Measurements from ENCODE around the gene SOX8. TPM values are rescaled to one million over a fixed set of nuclear protein-coding genes. Genes with fewer than 3 reads are reported as not detected.

The SOX8 gene
- total RNA-seq, 1 experiment from 2014 or later: not detected

DNA sequence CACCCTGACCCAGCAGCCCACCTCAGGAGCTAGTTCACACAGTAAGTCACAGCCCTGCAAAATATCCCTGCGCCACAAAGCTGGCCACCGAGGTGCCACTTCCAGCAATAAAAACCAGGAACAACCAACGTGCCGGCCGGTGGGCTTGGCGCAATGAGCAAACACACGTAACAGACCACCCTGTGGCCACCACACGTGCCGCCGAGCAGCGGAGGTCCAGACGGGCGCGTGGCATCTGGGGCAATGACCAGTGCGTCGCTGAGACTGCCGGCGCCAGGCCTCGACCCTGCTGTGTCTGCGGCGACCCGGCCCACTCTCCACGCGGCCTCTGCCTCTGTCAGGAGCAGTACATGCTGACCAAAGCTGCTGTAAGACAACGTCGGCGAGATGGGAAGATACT, 42.3 kb upstream of the SOX8 start:
- Histone ChIP-seq H3F3A (ENCODE audit: insufficient read depth, low read depth) (no peaks in the 10 kb centered on the region), H3K36me3 (ENCODE audit: low read depth) (no peaks in the 10 kb centered on the region), H4K20me1 (ENCODE audit: insufficient read depth) (peaks cover 5% of the 10 kb centered on the region; the same call in 1 of the 2 replicates), H3K9me2 (ENCODE audit: insufficient read depth) (no peaks in the 10 kb centered on the region), H3K9me3 (ENCODE audit: insufficient read depth, low read depth) (no peaks in the 10 kb centered on the region), H2AFZ (no peak overlapping the region), H3K27ac (no peak overlapping the region), H3K4me2 (no peak overlapping the region), H3K79me2 (ENCODE audit: low read depth) (no peaks in the 10 kb centered on the region), H3K4me1 (replicated peaks; ENCODE audit: insufficient read depth) (no peaks in the 10 kb centered on the region), H3K4me3 (no peak overlapping the region), H3K27me3 (ENCODE audit: insufficient read depth, low read depth) (no peaks in the 10 kb centered on the region)
- TF ChIP-seq CTCF (conservative IDR thresholded peaks at IDR 0.05) (no peak), EZH2 (IDR thresholded peaks at IDR 0.05; ENCODE audit: low read depth) (no peak)
- no peak for DNase-seq
- intact Hi-C loops (cut with micrococcal nuclease; ENCODE audit: unreplicated experiment): no loop called here
- CTCF ChIA-PET: no interaction called here
- POLR2A ChIA-PET (ENCODE audit: unreplicated experiment): no interaction called here
- BruUV-seq (replicated peaks): no TSS peak

DNA sequence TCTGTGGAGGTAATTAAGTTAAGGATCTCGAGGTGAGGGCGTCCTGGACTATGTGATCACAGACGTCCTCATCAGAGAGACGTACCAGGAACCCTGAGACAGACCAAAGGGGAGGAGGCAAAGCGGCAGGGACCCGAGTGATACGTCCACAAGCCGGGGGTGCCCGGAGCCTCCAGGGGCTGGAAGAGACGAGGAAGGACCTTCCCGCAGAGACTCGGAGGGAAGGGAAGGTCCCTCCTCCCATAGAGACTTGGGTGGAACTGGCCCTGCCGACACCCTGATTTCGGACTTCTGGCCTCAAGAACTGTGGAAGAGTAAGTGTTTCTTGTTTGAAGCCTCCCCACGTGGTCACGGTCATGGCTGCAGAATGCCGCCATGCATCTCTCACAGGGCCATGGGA, 41.6 kb upstream of the SOX8 start:
- no peak overlapping the region for H3K4me2 ChIP-seq
- H3K36me3 ChIP-seq (ENCODE audit: low read depth): no peaks in the 10 kb centered on the region
- H2AFZ ChIP-seq: no peak overlapping the region
- TF ChIP-seq CTCF (conservative IDR thresholded peaks at IDR 0.05): no peak
- H3K9me2 ChIP-seq (ENCODE audit: insufficient read depth): no peaks in the 10 kb centered on the region
- H3K4me1 ChIP-seq (replicated peaks; ENCODE audit: insufficient read depth): no peaks in the 10 kb centered on the region
- no peak overlapping the region for H3K4me3 ChIP-seq
- intact Hi-C loops (cut with micrococcal nuclease; ENCODE audit: unreplicated experiment): no loop called here
- H4K20me1 ChIP-seq (ENCODE audit: insufficient read depth): peaks cover 5% of the 10 kb centered on the region; the same call in 1 of the 2 replicates
- CTCF ChIA-PET: no interaction called here
- H3F3A ChIP-seq (ENCODE audit: insufficient read depth, low read depth): no peaks in the 10 kb centered on the region
- no peaks in the 10 kb centered on the region for H3K79me2 ChIP-seq (ENCODE audit: low read depth)
- no peak for DNase-seq
- no peaks in the 10 kb centered on the region for H3K27me3 ChIP-seq (ENCODE audit: insufficient read depth, low read depth)
- H3K27ac ChIP-seq: no peak overlapping the region
- BruUV-seq (replicated peaks): no TSS peak
- POLR2A ChIA-PET (ENCODE audit: unreplicated experiment): no interaction called here
- H3K9me3 ChIP-seq (ENCODE audit: insufficient read depth, low read depth): no peaks in the 10 kb centered on the region

- Histone ChIP-seq H3K27me3 (ENCODE audit: insufficient read depth, low read depth) (no peaks in the 10 kb centered on the region), H3K4me3 (no peak overlapping the region), H3K4me2 (no peak overlapping the region), H3K27ac (no peak overlapping the region), H3K4me1 (replicated peaks; ENCODE audit: insufficient read depth) (no peaks in the 10 kb centered on the region), H3K9me3 (ENCODE audit: insufficient read depth, low read depth) (no peaks in the 10 kb centered on the region), H3K9me2 (ENCODE audit: insufficient read depth) (no peaks in the 10 kb centered on the region), H2AFZ (no peak overlapping the region), H4K20me1 (ENCODE audit: insufficient read depth) (peaks cover 5% of the 10 kb centered on the region; the same call in 1 of the 2 replicates), H3K79me2 (ENCODE audit: low read depth) (no peaks in the 10 kb centered on the region), H3F3A (ENCODE audit: insufficient read depth, low read depth) (no peaks in the 10 kb centered on the region), H3K36me3 (ENCODE audit: low read depth) (no peaks in the 10 kb centered on the region)
- TF ChIP-seq CTCF (conservative IDR thresholded peaks at IDR 0.05): no peak
- TF ChIP-seq EZH2 (IDR thresholded peaks at IDR 0.05; ENCODE audit: low read depth): no peak
- BruUV-seq (replicated peaks): no TSS peak
- ChIA-PET POLR2A (ENCODE audit: unreplicated experiment) (no interaction called here), CTCF (no interaction called here)
- intact Hi-C loops (cut with micrococcal nuclease; ENCODE audit: unreplicated experiment): no loop called here
- no peak for DNase-seq
Measured at GRCh38 chr16:942436-943060, 39.0 kb upstream of the SOX8 start.

Measured in PC-9 (cell line).